ENCODE data around the gene ZNF567. TPM values are rescaled to one million over a fixed set of nuclear protein-coding genes. Genes with fewer than 3 reads are reported as not detected.

The ZNF567 gene
- total and polyA plus RNA-seq, 2 of the 8 experiments (the other 6 are each of a cell fraction or from before 2014, with no cell fraction given), result 6.5 to 10.5 TPM

DNA sequence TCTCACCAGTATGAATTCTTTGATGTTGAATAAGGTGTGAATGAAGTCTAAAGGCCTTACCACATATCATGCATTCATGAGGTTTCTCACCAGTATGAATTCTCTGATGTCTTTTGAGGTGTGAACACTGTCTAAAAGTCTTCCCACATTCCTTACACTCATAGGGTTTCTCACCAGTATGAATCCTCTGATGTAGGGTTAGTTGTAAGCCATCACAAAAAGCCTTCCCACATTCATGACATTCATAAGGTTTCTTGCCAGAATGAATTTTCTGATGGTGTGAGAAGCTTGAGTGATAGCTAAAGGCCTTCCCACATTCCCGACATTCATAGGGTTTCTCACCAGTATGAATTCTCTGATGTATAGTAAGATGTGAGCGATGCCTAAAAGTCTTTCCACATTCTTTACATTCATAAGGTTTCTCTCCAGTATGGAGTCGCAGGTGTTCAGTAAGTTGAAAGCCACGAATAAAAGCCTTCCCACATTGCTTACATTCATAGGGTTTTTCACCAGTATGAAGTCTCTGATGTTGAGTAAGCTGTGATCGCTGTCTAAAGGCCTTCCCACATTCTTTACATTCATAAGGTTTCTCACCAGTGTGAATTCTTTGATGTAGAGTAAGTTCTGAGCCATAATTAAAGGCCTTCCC, 48.4 kb upstream of the ZNF567 start:
- no peak overlapping the region for H3K4me2 ChIP-seq (ENCODE audit: insufficient read depth in 1 of 2, low read depth in 2 of 2, low read length in 2 of 2)
- H3K27me3 ChIP-seq (replicated peaks in 1 of 4; ENCODE audit: control insufficient read depth in 3 of 4, extremely low read depth in 1 of 4, insufficient read depth in 3 of 4, low read length in 3 of 4), result no peaks in the 10 kb centered on the region
- no peak for TF ChIP-seq RBBP5 (IDR thresholded peaks at IDR 0.05; ENCODE audit: borderline replicate concordance, low read depth, low read length)
- TF ChIP-seq CBX5 (IDR thresholded peaks at IDR 0.05; ENCODE audit: low read depth, low read length), result peak; percentile 92; the same call in 1 of the 2 replicates
- TF ChIP-seq TBP (IDR thresholded peaks at IDR 0.05; ENCODE audit: low read depth, low read length), result no peak
- TF ChIP-seq ZNF274 (IDR thresholded peaks at IDR 0.05; ENCODE audit: borderline replicate concordance, extremely low read depth, low read length), result peak; percentile 99
- no peak for FAIRE-seq
- H3K27ac ChIP-seq (ENCODE audit: low read depth, low read length), result no peak overlapping the region
- no peak overlapping the region for H4K8ac ChIP-seq (ENCODE audit: extremely low read depth, insufficient read depth, low read length)
- H3K56ac ChIP-seq (replicated peaks; ENCODE audit: insufficient read length, low read depth, low read length), result no peak overlapping the region
- no peak overlapping the region for H2AK5ac ChIP-seq (ENCODE audit: low read depth, low read length)
- H3K4me3 ChIP-seq (ENCODE audit: extremely low read depth in 1 of 4, insufficient read depth in 2 of 4, low read depth in 3 of 4, low read length in 4 of 4), result no peak overlapping the region
- no peaks in the 10 kb centered on the region for H3K79me1 ChIP-seq (ENCODE audit: low read depth, low read length)
- WGBS, 2 experiments (ENCODE audit: extremely low coverage in 1 of 2, insufficient coverage in 1 of 2, insufficient read length in 1 of 2, insufficient replicate concordance in 2 of 2, low coverage in 1 of 2, low lambda C conversion rate in 2 of 2, missing lambda C conversion rate in 1 of 2), result 92% methylated on average over 5 of the region's 5 CpGs; no CpG with 5 or more reads in 1 of the 2 experiments
- H2AFZ ChIP-seq (ENCODE audit: low read length), result no peak overlapping the region
- no peak for DNase-seq (ENCODE audit: low read depth in 1 of 2, low spot score in 2 of 2)
- no peak overlapping the region for H3K9ac ChIP-seq (replicated peaks in 1 of 4; ENCODE audit: extremely low read depth in 1 of 4, low read depth in 3 of 4, low read length in 3 of 4)
- H3K36me3 ChIP-seq (ENCODE audit: control insufficient read depth in 2 of 4, insufficient read depth in 4 of 4, low read length in 3 of 4), result peaks cover 0 to 21% (median 10%) of the 10 kb centered on the region in 4 experiments; a peak in 5 of 8 replicates
- POLR2A ChIA-PET (ENCODE audit: partially characterized antibody), result no interaction called here
- no peak overlapping the region for H3K18ac ChIP-seq (ENCODE audit: extremely low read depth, low read length)
- no peak overlapping the region for H4K5ac ChIP-seq (ENCODE audit: insufficient read length, low read depth, low read length)
- no peak overlapping the region for H2BK12ac ChIP-seq (ENCODE audit: low read depth, low read length)
- no peaks in the 10 kb centered on the region for H3K23me2 ChIP-seq (ENCODE audit: low read depth, low read length)
- no peak overlapping the region for H2BK20ac ChIP-seq (ENCODE audit: low read length)
- peaks cover 69% of the 10 kb centered on the region in 2 experiments for H3K9me3 ChIP-seq (ENCODE audit: insufficient read depth in 2 of 2, low read depth in 1 of 2, low read length in 1 of 2)
- H3K4me1 ChIP-seq (replicated peaks in 1 of 4; ENCODE audit: control insufficient read depth in 3 of 4, insufficient read depth in 4 of 4, low read length in 3 of 4), result no peaks in the 10 kb centered on the region
- no peak overlapping the region for H2BK15ac ChIP-seq (ENCODE audit: low read length)
- no peak overlapping the region for H3K4ac ChIP-seq (replicated peaks; ENCODE audit: insufficient read length, low read depth, low read length)
- H3K23ac ChIP-seq (ENCODE audit: insufficient read length), result no peak overlapping the region
- no peak overlapping the region for H2BK5ac ChIP-seq (ENCODE audit: low read depth, low read length)
- H2BK120ac ChIP-seq (replicated peaks; ENCODE audit: low read depth, low read length), result no peak overlapping the region
- H4K91ac ChIP-seq (replicated peaks; ENCODE audit: insufficient read length, low read length), result no peak overlapping the region
- H3K79me2 ChIP-seq (ENCODE audit: control insufficient read depth in 1 of 2, insufficient read depth in 2 of 2, low read length in 2 of 2), result no peaks in the 10 kb centered on the region
- CTCF ChIA-PET (ENCODE audit: partially characterized antibody), result no interaction called here
- H3K14ac ChIP-seq (ENCODE audit: insufficient read length), result no peak overlapping the region
- no peaks in the 10 kb centered on the region for H4K20me1 ChIP-seq (replicated peaks in 1 of 2; ENCODE audit: control insufficient read depth in 1 of 2, insufficient read depth in 2 of 2, low read length in 2 of 2)

Measured in H1 (cell line).